VCaP (cell line): Measurements from ENCODE around the gene SGMS2.

Experiments used
- H3K27ac ChIP-seq: fragments of 450-650 bp; 2 replicates; pipeline ENCODE4 v1.5.1; 2017
- CTCF ChIP-seq: fragments of 450-650 bp; conservative IDR thresholded peaks from 2 replicates; pipeline ENCODE4 v1.5.1; 2017; ENCODE audit warnings: mild to moderate bottlenecking, moderate library complexity

SGMS2 gene

GRCh38 chr4:107824350-107825071 lies at the start of gene SGMS2:
SGMS2 (plus strand) TSS chr4:107824932; CDS start chr4:107895554, 70,622 bp downstream.
- H3K27ac ChIP-seq, result peak within 1 kb of the TSS; percentile 87
- TF ChIP-seq CTCF, result peak; percentile 38

- H3K27ac ChIP-seq, result no peak overlapping the region
- no peak for TF ChIP-seq CTCF
Observed at GRCh38 chr4:107777890-107778289, 46.8 kb upstream of the SGMS2 start.

GRCh38 chr4:107778784-107779530 lies 45.8 kb upstream of the SGMS2 start:
- H3K27ac ChIP-seq, result no peak overlapping the region
- TF ChIP-seq CTCF, result no peak

GRCh38 chr4:107780665-107781064 lies 44.1 kb upstream of the SGMS2 start:
- no peak for TF ChIP-seq CTCF
- no peak overlapping the region for H3K27ac ChIP-seq

GRCh38 chr4:107791902-107792301 lies 32.8 kb upstream of the SGMS2 start:
- no peak overlapping the region for H3K27ac ChIP-seq
- TF ChIP-seq CTCF, result no peak

GRCh38 chr4:107792711-107793110 lies 32.0 kb upstream of the SGMS2 start:
- no peak for TF ChIP-seq CTCF
- no peak overlapping the region for H3K27ac ChIP-seq

GRCh38 chr4:107793996-107794395 lies 30.7 kb upstream of the SGMS2 start:
- no peak for TF ChIP-seq CTCF
- H3K27ac ChIP-seq, result no peak overlapping the region
